ENCODE results near the gene RBBP4. TPM values are rescaled to one million over a fixed set of nuclear protein-coding genes. Genes with fewer than 3 reads are reported as not detected.

Gene RBBP4
- total and polyA plus RNA-seq, 2 of the 8 experiments (the other 6 are each of a cell fraction or from before 2014, with no cell fraction given) = 147 to 397 TPM

DNA sequence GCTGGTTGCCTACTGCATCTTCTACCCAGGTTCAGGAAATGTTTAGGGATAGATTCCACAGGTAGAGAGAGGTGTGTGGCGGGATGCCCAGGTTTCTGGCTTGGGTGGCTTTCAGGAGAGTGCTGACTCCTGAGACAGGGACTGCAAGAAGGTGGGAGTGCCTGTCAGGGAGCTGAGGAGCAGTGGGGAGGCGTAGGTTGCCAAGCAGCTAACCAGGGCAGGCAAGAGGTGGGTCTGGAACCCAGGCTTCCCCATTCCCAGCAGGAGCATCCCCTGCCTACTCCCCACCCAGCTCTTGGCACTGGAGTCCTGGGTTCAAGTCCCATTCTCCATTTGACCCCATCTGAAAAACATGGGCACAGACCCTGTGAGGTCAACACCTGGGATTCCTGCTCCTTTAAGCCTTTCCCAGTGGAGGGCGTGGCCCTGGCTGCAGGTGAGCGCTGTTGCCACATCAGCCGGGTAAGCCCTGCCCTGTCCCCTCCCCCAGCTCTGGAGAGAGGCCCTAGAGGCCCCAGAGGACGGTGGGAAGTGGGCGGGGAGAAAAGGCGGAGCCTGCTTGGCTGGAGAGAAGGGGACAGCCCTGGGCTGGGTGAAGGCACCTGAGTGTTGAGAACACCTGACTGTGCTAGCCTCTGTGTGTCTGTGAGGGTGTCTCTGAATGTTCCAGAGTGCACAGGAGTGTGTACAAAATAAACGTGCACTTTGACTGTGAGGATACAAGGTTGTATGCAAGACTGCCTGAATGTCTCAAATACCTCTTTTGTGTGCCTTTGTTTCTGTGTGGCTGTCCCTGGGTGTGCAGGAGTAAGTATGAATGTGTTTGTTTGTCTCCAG is 65.5 kb downstream of the RBBP4 start (continued):
- TF ChIP-seq, protein P1, sequence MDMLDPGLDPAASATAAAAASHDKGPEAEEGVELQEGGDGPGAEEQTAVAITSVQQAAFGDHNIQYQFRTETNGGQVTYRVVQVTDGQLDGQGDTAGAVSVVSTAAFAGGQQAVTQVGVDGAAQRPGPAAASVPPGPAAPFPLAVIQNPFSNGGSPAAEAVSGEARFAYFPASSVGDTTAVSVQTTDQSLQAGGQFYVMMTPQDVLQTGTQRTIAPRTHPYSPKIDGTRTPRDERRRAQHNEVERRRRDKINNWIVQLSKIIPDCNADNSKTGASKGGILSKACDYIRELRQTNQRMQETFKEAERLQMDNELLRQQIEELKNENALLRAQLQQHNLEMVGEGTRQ (IDR thresholded peaks at IDR 0.05; ENCODE audit: low read length) = no peak
- 0 out of 2 replicates have a peak, but pooled peaks have one; percentile 14 for TF ChIP-seq TAF1 (IDR thresholded peaks at IDR 0.05; ENCODE audit: low read depth, low read length)
- TF ChIP-seq, protein P2, sequence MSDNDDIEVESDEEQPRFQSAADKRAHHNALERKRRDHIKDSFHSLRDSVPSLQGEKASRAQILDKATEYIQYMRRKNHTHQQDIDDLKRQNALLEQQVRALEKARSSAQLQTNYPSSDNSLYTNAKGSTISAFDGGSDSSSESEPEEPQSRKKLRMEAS (IDR thresholded peaks at IDR 0.05) = peak; percentile 46; the same call in 1 of the 2 replicates
- TF ChIP-seq SP1 (IDR thresholded peaks at IDR 0.05; ENCODE audit: low read depth, low read length) = peak; percentile 84; the same call in 1 of the 2 replicates
- TF ChIP-seq TBP (IDR thresholded peaks at IDR 0.05; ENCODE audit: low read depth, low read length) = peak; percentile 31; the same call in 1 of the 2 replicates
- peak; percentile 88 for TF ChIP-seq SP4 (IDR thresholded peaks at IDR 0.05; ENCODE audit: low read length)
- TF ChIP-seq BACH1 (IDR thresholded peaks at IDR 0.05; ENCODE audit: low read length) = no peak
- no peak for TF ChIP-seq EZH2 (IDR thresholded peaks at IDR 0.05; ENCODE audit: low read depth, low read length, severe bottlenecking)
- TF ChIP-seq CHD2 (IDR thresholded peaks at IDR 0.05; ENCODE audit: low read length) = peak; percentile 42; the same call in 1 of the 2 replicates
- TF ChIP-seq RBBP5 (IDR thresholded peaks at IDR 0.05; ENCODE audit: borderline replicate concordance, low read depth, low read length) = peak; percentile 27; the same call in 1 of the 2 replicates
- TF ChIP-seq EP300 (IDR thresholded peaks at IDR 0.05; ENCODE audit: borderline replicate concordance in 1 of 2, low read depth in 2 of 2, low read length in 2 of 2) = peak in 1 of 2 experiments; percentile 58; a peak in 1 of 3 replicates
- TF ChIP-seq CEBPB (IDR thresholded peaks at IDR 0.05; ENCODE audit: low read depth, low read length) = peak; percentile 99
